Choroid plexus epithelial cell (primary cell): ENCODE data around the gene EXOC3L1.

Experiments
- DNase-seq: peaks from one replicate; pipeline ENCODE4 v3.0.0-alpha.2; 2010; ENCODE audit warnings: low read depth
- H3K4me3 ChIP-seq: 2 replicates; pipeline ENCODE4 v1.5.1; 2011; ENCODE audit warnings: low read depth, mild to moderate bottlenecking, control low read depth, low read length, moderate library complexity
- CTCF ChIP-seq: conservative IDR thresholded peaks from 2 replicates; pipeline ENCODE4 v1.5.1; 2011; ENCODE audit warnings: low read depth, mild to moderate bottlenecking, control low read depth, inconsistent platforms, low read length, moderate library complexity

The EXOC3L1 gene

GRCh38 chr16:67213197-67214019 lies 23.5 kb upstream of the EXOC3L1 start:
- no peak for TF ChIP-seq CTCF
- H3K4me3 ChIP-seq, result no peak overlapping the region
- no peak for DNase-seq

- no peak for TF ChIP-seq CTCF
- no peak for DNase-seq
- no peak overlapping the region for H3K4me3 ChIP-seq
Observed at GRCh38 chr16:67212766-67213165, 22.8 kb upstream of the EXOC3L1 start.

GRCh38 chr16:67211674-67212073 lies 21.7 kb upstream of the EXOC3L1 start:
- TF ChIP-seq CTCF, result no peak
- no peak overlapping the region for H3K4me3 ChIP-seq
- no peak for DNase-seq

GRCh38 chr16:67210069-67210937 lies 20.4 kb upstream of the EXOC3L1 start:
- H3K4me3 ChIP-seq, result no peak overlapping the region
- TF ChIP-seq CTCF, result no peak
- DNase-seq, result no peak

GRCh38 chr16:67209565-67209964 lies 19.6 kb upstream of the EXOC3L1 start:
- no peak for TF ChIP-seq CTCF
- DNase-seq, result no peak
- H3K4me3 ChIP-seq, result no peak overlapping the region

GRCh38 chr16:67208154-67208896 lies 18.4 kb upstream of the EXOC3L1 start:
- H3K4me3 ChIP-seq, result no peak overlapping the region
- no peak for DNase-seq
- no peak for TF ChIP-seq CTCF
